ENCODE results near the gene TMEM181. TPM values are rescaled to one million over a fixed set of nuclear protein-coding genes. Genes with fewer than 3 reads are reported as not detected.
"Not testable (repeated sequence)": the region's sequence is repeated elsewhere in the genome, so short reads cannot be mapped to it uniquely, and the experiment has no call there.

Gene TMEM181
- total RNA-seq, 1 experiment from 2014 or later = 15.4 TPM

DNA sequence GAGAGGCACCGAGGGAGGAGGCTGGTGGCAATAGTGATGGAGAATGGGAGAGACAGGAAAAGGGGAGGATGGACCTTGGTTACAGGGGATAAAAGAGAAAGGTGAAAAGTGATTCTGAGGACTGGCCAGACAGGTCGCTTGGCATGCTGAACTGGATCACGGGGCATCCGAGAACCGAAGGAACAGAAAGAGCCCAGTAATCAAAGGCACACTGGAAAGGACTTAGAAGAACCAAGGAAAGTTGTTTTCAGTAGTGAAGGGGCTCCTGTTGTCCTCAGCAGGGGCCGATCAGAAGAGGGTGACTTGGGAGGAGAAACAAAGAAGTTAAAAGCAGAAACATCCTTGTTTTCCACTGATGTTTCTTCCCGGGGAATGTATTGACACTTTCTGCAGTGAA, 108.8 kb downstream of the TMEM181 start:
- no peaks in the 10 kb centered on the region for H3K9me2 ChIP-seq (replicated peaks; ENCODE audit: insufficient read depth, low read length)
- H3K9me3 ChIP-seq (ENCODE audit: low read length) = no peaks in the 10 kb centered on the region
- no peak overlapping the region for H3K4me3 ChIP-seq (ENCODE audit: low read length)
- no peaks in the 10 kb centered on the region for H4K20me1 ChIP-seq (ENCODE audit: insufficient read depth, low read depth, low read length)
- no peak for DNase-seq
- no peak overlapping the region for H3K4me2 ChIP-seq (ENCODE audit: low read depth, low read length, poor library complexity, severe bottlenecking)
- H2AFZ ChIP-seq (ENCODE audit: low read length) = no peak overlapping the region
- no peaks in the 10 kb centered on the region for H3K4me1 ChIP-seq (ENCODE audit: low read length)
- no peaks in the 10 kb centered on the region for H3K79me2 ChIP-seq (ENCODE audit: low read length)
- H3K36me3 ChIP-seq (ENCODE audit: insufficient read depth, low read length) = no peaks in the 10 kb centered on the region
- H3K9ac ChIP-seq (ENCODE audit: low read length) = no peak overlapping the region
- H3K27me3 ChIP-seq (ENCODE audit: low read length) = no peaks in the 10 kb centered on the region
- no peak overlapping the region for H3K27ac ChIP-seq (ENCODE audit: low read length)

DNA sequence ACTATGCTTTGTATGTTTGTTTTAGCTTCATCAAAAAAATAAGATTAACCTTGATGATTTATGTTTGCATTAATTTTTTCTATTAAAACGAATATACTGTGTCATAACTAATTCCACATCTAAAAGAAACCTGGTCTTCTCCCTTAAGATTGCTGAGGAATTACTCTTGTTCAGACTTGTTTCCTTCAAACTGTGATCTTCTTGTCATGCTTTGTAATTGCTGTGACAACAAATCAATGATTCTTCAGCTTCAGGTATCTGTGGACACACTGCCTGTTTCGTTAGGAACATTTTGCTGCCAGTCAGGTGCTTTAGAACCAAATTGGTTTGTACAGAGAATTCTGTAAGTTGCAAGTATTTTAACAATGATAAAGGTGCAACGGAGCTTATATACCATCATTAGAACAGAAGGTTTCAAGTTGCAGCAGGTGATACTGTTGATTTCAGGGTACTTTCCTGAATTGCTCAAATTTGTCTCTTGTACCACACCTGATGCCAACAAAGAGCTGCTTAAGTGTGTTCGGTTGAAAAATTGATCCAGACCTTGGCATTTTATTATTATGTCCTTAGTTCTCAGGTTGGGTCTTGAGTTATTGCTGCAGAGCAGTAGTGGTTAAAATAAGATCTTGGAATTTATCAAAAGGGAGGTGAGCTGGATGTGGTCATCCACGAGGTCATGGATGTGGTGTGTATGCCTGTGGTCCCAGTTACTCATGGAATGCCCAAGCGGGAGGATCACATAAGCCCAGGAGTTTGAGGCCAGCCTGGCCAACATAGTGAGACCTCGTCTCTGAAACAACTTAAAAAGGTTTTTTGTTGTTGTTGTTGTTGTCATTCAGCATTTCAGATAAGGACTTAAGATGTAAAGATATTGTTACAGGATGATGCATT, 109.5 kb downstream of the TMEM181 start:
- Histone ChIP-seq H3K27me3 (ENCODE audit: low read length) (no peaks in the 10 kb centered on the region), H2AFZ (ENCODE audit: low read length) (no peak overlapping the region), H3K4me2 (ENCODE audit: low read depth, low read length, poor library complexity, severe bottlenecking) (no peak overlapping the region), H3K9ac (ENCODE audit: low read length) (no peak overlapping the region), H3K79me2 (ENCODE audit: low read length) (no peaks in the 10 kb centered on the region), H3K9me3 (ENCODE audit: low read length) (no peaks in the 10 kb centered on the region), H3K4me3 (ENCODE audit: low read length) (no peak overlapping the region), H3K36me3 (ENCODE audit: insufficient read depth, low read length) (no peaks in the 10 kb centered on the region), H4K20me1 (ENCODE audit: insufficient read depth, low read depth, low read length) (no peaks in the 10 kb centered on the region), H3K4me1 (ENCODE audit: low read length) (no peaks in the 10 kb centered on the region), H3K27ac (ENCODE audit: low read length) (no peak overlapping the region), H3K9me2 (replicated peaks; ENCODE audit: insufficient read depth, low read length) (no peaks in the 10 kb centered on the region)
- DNase-seq = no peak

DNA sequence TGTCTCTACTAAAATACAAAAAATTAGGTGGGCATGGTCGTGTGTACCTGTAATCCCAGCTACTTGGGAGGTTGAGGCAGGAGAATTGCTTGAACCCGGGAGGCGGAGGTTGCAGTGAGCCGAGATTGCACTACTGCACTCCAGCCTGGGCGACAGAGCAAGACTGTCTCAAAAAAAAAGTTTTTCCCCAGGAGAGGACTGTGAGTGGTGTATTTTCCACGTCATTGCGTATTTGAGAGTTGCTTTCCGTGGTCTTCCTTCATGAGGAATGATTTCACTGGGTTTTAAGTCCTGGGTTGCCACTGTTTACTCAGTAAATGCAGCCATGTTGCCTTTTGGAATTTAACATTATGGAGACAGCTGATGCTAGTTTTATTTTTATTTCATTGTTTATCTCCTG, 112.2 kb downstream of the TMEM181 start:
- not testable (repeated sequence) for H3K36me3 ChIP-seq (ENCODE audit: insufficient read depth, low read length); H3K79me2 ChIP-seq (ENCODE audit: low read length); H3K27ac ChIP-seq (ENCODE audit: low read length); H4K20me1 ChIP-seq (ENCODE audit: insufficient read depth, low read depth, low read length); H3K9me2 ChIP-seq (replicated peaks; ENCODE audit: insufficient read depth, low read length); H3K27me3 ChIP-seq (ENCODE audit: low read length); H2AFZ ChIP-seq (ENCODE audit: low read length); H3K4me1 ChIP-seq (ENCODE audit: low read length); H3K4me2 ChIP-seq (ENCODE audit: low read depth, low read length, poor library complexity, severe bottlenecking); H3K9ac ChIP-seq (ENCODE audit: low read length); DNase-seq; H3K9me3 ChIP-seq (ENCODE audit: low read length); H3K4me3 ChIP-seq (ENCODE audit: low read length)

DNA sequence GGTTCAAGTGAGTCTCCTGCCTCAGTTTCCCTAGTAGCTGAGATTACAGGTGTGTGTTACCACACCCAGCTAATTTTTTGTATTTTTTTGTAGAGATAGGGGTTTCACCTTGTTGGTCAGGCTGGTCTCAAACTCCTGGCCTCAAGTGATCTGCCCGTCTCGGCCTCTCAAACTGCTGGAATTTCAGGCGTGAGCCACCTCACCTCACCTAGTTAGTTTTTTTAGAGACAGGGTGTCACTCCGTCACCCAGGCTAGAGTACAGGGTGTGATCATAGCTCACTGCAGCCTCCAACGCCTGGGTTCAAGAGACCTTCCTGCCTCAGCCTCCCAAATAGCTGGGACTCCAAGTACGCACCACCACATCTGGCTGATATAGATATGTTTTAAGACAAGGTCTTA, 112.8 kb downstream of the TMEM181 start:
- H4K20me1 ChIP-seq (ENCODE audit: insufficient read depth, low read depth, low read length) = no peaks in the 10 kb centered on the region
- H3K4me3 ChIP-seq (ENCODE audit: low read length) = no peak overlapping the region
- no peaks in the 10 kb centered on the region for H3K9me2 ChIP-seq (replicated peaks; ENCODE audit: insufficient read depth, low read length)
- H3K4me2 ChIP-seq (ENCODE audit: low read depth, low read length, poor library complexity, severe bottlenecking) = no peak overlapping the region
- no peaks in the 10 kb centered on the region for H3K36me3 ChIP-seq (ENCODE audit: insufficient read depth, low read length)
- peak; percentile 17 for DNase-seq
- no peaks in the 10 kb centered on the region for H3K4me1 ChIP-seq (ENCODE audit: low read length)
- no peak overlapping the region for H3K9ac ChIP-seq (ENCODE audit: low read length)
- no peaks in the 10 kb centered on the region for H3K79me2 ChIP-seq (ENCODE audit: low read length)
- H3K27ac ChIP-seq (ENCODE audit: low read length) = no peak overlapping the region
- H3K9me3 ChIP-seq (ENCODE audit: low read length) = no peaks in the 10 kb centered on the region
- H2AFZ ChIP-seq (ENCODE audit: low read length) = no peak overlapping the region
- no peaks in the 10 kb centered on the region for H3K27me3 ChIP-seq (ENCODE audit: low read length)

DNA sequence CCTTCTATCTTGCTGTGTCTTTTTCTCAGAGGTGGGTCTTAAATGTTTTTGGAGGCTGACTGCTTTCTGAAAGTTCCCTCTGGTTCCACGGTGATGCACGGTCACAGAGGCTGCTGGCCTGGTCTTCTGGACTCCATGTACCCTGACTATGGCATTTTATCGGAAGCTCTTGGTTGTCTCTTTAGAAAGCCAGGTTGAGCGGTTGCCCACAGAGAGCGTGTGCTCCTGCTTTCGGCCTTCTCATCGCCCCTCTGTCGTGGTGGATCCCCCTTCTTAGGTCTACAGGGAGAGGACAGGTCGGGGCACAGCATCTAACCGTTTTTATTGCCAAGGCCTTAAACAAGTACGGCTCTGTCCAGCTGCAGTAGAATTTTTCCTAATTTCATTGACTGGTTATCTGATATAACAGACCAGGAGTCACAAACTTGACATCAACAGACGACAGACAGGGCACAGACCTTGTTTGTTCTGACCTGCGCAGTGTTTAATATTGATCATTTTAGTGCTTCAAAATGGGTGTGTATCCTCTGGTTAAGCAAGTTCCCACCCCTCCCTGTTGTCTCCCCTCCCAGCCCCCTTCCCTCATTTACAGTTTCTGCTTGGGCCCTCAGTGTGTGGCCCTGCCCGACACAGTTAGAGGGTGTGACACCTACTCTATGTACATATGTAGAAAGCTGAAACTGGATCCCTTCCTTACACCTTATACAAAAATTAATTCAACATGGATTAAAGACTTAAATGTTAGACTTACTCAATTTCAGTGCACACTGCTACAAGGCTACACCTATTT, 114.6 kb downstream of the TMEM181 start:
- Histone ChIP-seq H2AFZ (ENCODE audit: low read length) (no peak overlapping the region), H3K79me2 (ENCODE audit: low read length) (no peaks in the 10 kb centered on the region), H3K9me2 (replicated peaks; ENCODE audit: insufficient read depth, low read length) (no peaks in the 10 kb centered on the region), H4K20me1 (ENCODE audit: insufficient read depth, low read depth, low read length) (no peaks in the 10 kb centered on the region), H3K36me3 (ENCODE audit: insufficient read depth, low read length) (no peaks in the 10 kb centered on the region), H3K4me1 (ENCODE audit: low read length) (no peaks in the 10 kb centered on the region), H3K9me3 (ENCODE audit: low read length) (no peaks in the 10 kb centered on the region), H3K4me3 (ENCODE audit: low read length) (no peak overlapping the region), H3K4me2 (ENCODE audit: low read depth, low read length, poor library complexity, severe bottlenecking) (no peak overlapping the region), H3K9ac (ENCODE audit: low read length) (no peak overlapping the region), H3K27me3 (ENCODE audit: low read length) (no peaks in the 10 kb centered on the region), H3K27ac (ENCODE audit: low read length) (no peak overlapping the region)
- DNase-seq = peak; percentile 17

DNA sequence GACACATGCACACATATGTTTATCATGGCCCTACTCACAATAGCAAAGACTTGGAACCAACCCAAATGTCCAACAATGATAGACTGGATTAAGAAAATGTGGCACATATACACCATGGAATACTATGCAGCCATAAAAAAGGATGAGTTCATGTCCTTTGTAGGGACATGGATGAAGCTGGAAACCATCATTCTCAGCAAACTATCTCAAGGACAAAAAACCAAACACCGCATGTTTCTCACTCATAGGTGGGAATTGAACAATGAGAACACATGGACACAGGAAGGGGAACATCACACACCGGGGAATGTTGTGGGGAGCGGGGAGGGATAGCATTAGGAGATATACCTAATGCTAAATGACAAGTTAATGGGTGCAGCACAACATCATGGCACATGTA, 117.2 kb downstream of the TMEM181 start:
- DNase-seq; H3K9me3 ChIP-seq (ENCODE audit: low read length); H4K20me1 ChIP-seq (ENCODE audit: insufficient read depth, low read depth, low read length); H3K4me2 ChIP-seq (ENCODE audit: low read depth, low read length, poor library complexity, severe bottlenecking); H3K36me3 ChIP-seq (ENCODE audit: insufficient read depth, low read length); H3K9ac ChIP-seq (ENCODE audit: low read length); H3K9me2 ChIP-seq (replicated peaks; ENCODE audit: insufficient read depth, low read length); H3K79me2 ChIP-seq (ENCODE audit: low read length); H2AFZ ChIP-seq (ENCODE audit: low read length); H3K27me3 ChIP-seq (ENCODE audit: low read length); H3K27ac ChIP-seq (ENCODE audit: low read length); H3K4me1 ChIP-seq (ENCODE audit: low read length); H3K4me3 ChIP-seq (ENCODE audit: low read length): not testable (repeated sequence)

DNA sequence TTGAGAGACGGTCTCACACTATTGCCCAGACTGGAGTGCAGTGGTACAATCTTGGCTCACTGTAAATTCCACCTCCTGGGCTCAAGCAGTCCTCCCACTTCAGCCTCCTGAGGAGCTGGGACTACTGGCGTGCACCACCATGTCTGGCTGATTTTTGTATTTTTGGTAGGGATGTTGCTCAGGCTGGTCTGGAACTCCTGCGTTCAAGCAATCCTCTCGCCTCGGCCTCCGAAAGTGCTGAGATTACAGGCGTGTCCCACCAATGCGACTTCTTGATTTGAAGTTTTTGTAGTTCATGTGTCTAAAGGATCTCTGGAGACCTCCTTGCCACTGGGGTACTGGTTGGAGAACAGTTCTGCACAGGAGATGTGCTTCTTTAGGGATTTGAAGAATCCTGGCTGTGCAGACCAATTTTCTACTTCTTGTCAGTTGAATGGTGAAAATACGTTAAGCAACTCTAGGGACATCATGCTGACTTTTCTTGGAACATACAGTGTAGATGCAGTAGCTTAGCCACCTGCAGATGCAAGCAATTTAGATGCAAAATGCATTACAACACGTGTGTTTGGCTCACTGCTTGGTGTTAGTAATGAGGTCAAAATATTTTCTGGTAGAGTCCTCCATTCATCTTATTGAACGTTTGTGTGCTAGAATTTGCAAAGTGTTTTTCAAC, 118.2 kb downstream of the TMEM181 start:
- peak; percentile 27 for DNase-seq
- Histone ChIP-seq H3K9me2 (replicated peaks; ENCODE audit: insufficient read depth, low read length) (no peaks in the 10 kb centered on the region), H3K9ac (ENCODE audit: low read length) (no peak overlapping the region), H3K79me2 (ENCODE audit: low read length) (no peaks in the 10 kb centered on the region), H4K20me1 (ENCODE audit: insufficient read depth, low read depth, low read length) (no peaks in the 10 kb centered on the region), H2AFZ (ENCODE audit: low read length) (no peak overlapping the region), H3K27ac (ENCODE audit: low read length) (no peak overlapping the region), H3K27me3 (ENCODE audit: low read length) (no peaks in the 10 kb centered on the region), H3K9me3 (ENCODE audit: low read length) (no peaks in the 10 kb centered on the region), H3K4me1 (ENCODE audit: low read length) (no peaks in the 10 kb centered on the region), H3K36me3 (ENCODE audit: insufficient read depth, low read length) (no peaks in the 10 kb centered on the region), H3K4me3 (ENCODE audit: low read length) (no peak overlapping the region), H3K4me2 (ENCODE audit: low read depth, low read length, poor library complexity, severe bottlenecking) (no peak overlapping the region)

DNA sequence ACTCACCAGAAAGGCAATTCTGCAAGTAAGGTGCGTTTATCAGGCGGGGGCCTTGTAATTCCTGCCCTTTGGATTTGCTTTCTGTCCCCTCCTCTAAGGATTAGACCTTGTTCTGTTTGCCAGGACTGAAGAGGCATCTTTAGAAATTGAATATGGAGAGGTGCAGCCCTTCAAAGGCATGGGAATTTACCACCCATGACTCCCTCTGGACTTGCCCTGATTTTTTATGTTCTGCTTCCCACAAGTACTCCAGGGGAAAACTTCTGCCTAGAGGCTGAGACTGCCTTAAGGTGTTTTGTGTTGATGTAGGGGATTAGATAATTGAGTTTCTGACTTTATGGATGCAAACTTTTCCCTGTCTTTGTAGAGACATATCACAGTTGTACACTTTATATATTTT, 120.1 kb downstream of the TMEM181 start:
- Histone ChIP-seq H3K4me2 (ENCODE audit: low read depth, low read length, poor library complexity, severe bottlenecking) (no peak overlapping the region), H3K4me3 (ENCODE audit: low read length) (no peak overlapping the region), H2AFZ (ENCODE audit: low read length) (no peak overlapping the region), H3K9me2 (replicated peaks; ENCODE audit: insufficient read depth, low read length) (no peaks in the 10 kb centered on the region), H3K36me3 (ENCODE audit: insufficient read depth, low read length) (no peaks in the 10 kb centered on the region), H4K20me1 (ENCODE audit: insufficient read depth, low read depth, low read length) (no peaks in the 10 kb centered on the region), H3K4me1 (ENCODE audit: low read length) (no peaks in the 10 kb centered on the region), H3K9me3 (ENCODE audit: low read length) (no peaks in the 10 kb centered on the region), H3K9ac (ENCODE audit: low read length) (no peak overlapping the region), H3K27ac (ENCODE audit: low read length) (no peak overlapping the region), H3K79me2 (ENCODE audit: low read length) (no peaks in the 10 kb centered on the region), H3K27me3 (ENCODE audit: low read length) (no peaks in the 10 kb centered on the region)
- peak; percentile 23 for DNase-seq

All from Karpas-422 (cell line).